GM18861 (cell line): ENCODE measurements around the gene SRSF5.
"Not testable (repeated sequence)": the region's sequence is repeated elsewhere in the genome, so short reads cannot be mapped to it uniquely, and the experiment has no call there.

Experiments
- ATAC-seq: cut with Tn5 transposase; IDR thresholded peaks from one replicate; pipeline ENCODE4 v1.9.1; 2021; ENCODE audit not compliant: unreplicated experiment

The SRSF5 gene

DNA sequence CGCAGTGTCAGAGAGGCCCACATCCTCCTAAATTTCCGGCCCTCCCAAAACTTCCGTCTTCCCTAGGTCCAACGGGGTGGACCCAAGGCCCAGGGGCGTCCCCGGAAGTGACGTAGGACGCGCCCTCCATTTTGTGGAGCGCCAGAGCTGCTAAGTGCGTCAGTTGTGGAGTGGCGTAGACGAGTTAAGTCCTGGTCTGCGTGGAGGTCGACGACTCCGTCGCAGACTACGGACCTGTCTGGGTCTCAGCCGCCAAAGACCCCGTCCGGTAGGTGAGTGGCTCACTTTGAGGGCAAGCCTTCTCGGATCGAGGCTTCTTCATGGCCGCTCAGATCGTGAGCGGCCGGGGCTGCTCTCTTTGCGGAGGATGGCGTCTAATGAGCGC, at the start of gene SRSF5:
Gene SRSF5, plus strand, starts transcription at position 159 of the 385 bp plus-strand sequence. CDS start 1,015 bp downstream, outside the sequence.
- peak; percentile 71 for ATAC-seq

DNA sequence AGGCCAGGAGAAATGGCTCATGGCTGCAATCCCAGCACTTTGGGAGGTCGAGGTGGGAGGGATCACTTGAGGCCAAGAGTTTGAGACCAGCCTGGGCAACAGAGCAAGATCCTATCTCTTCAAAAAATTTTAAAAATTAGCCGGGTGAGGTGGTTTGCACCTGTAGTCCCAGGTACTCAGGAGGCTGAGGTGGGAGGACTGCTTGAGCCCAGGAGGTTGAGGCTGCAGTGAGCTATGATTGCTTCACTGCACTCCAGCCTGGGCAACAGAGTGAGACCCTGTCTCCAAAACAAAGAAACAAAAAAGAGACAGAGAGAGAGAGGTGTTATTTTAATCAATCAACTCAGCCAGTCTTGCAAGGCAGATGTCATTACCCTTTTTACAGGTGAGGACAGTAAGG, 48.3 kb upstream of the SRSF5 start:
- not testable (repeated sequence) for ATAC-seq

DNA sequence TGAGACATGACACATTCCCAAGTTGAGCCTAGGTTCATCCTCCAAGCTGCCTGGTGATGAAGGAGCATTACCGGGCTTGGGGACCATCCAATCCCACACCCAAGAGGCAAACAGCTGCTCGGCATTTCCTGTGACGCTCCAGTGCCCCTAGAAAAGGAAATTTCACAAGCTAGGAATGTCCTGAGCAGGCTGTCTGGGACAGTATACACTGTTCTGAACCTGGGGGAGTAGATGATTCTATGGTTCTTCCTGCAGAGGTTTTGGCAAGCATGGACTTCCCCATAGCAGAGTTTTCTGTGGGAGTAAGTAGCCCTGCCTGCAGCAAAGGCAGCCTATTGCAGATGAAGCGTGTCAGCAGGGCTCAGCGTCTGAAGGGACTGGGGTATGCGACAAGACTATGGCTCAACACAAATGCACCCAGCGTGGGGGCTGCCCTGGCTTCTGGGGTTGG, 47.4 kb upstream of the SRSF5 start:
- ATAC-seq, result no peak

DNA sequence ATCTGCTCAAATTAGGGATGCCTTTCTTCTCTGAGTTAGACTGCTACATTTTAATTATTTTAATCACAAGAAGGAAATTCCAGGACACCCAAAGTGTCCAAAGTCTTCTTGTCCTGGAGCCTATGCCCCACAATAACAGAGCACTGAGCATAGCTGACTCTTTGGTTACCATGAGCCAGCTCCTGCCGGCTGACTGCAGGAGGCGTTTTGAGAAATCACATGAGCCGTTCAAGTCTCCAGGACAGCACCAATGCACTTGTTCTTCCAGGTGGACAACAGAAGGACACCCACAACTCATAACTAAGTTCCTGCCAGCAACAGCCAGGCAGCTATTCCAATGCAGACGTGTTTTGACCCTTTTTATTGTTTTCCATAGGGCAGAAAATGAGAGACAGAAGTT, 46.0 kb upstream of the SRSF5 start:
- no peak for ATAC-seq

DNA sequence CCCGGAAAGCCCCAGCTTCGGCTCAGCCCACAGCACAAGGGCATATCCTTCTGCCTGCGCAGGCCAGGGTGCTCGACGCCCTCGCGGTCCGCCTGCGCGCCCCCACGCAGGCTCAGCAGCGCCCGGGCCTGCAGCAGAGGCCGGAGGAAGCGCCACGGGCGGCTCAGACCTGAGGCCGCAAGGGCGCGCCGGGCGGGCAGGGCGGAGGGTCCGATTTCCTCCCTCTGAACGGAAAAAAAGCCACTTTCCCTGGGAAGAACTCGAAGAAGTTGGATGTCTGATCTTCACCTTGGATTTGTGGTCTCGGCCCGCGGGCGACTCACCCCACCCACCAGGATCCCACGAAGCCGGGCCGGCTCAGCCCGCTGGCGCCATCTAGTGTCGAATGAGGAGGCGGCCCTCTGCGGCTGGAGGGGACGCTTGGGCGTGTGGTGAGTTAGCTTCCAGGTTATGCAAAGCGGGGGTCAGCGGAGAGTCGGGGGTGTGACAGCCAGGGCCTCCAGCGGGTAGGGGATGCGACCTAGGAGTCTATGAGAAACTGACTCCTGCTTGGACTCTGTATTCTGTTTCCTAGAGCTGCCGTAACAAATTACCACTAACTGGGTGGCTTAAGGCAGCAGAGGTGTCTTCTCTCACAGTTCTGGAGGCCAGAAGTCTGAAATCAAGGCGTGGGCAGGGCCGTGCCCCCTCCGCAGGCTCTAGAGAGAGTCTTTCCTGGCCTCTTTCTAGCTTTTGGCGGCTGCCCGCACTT, 40.0 kb upstream of the SRSF5 start:
- ATAC-seq, result peak; percentile 79

DNA sequence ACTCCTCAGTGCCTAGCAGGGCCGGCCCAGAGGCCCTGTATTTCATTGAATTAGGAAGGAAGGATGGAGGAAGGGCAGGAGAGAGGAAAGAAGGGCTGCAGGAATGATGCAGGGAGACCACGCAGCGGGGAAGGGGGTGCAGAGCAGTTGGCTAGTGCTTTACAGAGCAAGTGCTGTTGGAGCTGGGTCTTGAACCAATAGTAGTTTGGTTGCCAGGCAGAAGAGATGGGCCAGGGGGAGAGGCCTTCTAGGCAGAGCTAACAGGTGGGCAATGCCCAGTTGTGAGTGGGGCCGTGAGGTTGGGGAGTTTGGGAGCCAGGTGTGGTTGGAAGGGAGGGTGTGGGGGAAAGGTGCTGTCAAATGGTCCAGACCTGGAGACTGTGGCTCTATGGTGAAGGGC, 39.1 kb upstream of the SRSF5 start:
- no peak for ATAC-seq

DNA sequence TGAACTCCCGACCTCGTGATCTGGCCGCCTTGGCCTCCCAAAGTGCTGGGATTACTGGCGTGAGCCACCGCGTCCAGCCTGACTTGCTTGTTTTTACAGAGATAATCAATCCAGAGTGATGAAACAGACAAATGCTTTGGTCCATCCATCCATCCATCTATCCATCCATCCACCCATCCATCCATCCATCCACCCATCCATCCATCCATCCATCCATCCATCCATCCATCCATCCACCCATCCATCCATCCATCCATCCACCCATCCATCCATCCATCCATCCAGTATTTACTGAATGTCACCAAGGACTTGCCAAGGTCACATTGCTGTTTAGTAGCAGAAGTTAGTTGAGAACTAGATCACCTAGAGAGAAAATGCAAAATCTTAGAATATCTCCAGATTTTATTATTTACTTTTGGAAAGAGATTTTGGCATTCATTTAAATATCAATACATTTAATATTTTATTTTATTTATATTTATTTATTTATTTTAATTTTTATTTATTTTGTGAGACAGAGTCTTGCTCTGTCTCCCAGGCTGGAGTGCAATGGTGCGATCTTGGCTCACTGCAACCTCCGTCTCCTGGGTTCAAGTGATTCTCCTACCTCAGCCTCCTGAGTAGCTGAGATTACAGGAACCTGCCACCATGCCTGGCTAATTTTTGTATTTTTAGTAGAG, 34.9 kb upstream of the SRSF5 start:
- not testable (repeated sequence) for ATAC-seq

DNA sequence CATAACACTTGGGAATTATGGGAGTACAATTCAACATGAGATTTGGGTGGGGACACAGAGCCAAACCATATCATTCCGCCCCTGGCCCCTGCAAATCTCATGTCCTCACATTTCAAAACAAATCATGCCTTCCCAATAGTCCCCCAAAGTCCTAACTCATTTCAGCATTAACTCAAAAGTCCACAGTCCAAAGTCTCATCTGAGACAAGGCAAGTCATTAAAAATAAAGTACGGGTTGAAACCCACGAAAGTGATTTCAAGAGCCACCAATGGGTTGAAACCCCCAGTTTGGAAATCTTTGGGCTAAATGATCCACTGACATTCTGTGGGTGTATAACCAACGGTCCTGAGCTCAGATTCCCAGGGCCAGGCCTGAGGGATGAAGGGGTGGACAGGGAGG, 30.5 kb upstream of the SRSF5 start:
- not testable (repeated sequence) for ATAC-seq

DNA sequence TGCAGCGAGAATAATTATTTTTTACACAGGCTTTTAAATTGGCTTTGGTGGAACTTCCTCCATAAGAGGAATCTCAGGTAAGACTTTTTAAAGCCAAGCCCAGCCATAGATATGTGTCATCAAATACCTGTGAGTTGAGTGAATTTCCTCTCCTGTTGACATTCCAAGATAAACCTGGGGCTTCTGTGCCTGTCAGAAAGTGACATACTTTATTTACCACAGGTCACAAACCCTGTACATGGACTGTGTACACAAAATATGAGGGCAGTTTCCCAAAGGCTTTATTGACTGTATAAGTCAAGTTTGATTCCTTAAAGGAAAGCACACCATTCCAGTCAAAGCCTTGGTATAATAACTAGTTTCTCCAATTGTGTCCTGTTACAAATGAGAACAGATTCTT, 25.9 kb upstream of the SRSF5 start:
- ATAC-seq, result no peak

DNA sequence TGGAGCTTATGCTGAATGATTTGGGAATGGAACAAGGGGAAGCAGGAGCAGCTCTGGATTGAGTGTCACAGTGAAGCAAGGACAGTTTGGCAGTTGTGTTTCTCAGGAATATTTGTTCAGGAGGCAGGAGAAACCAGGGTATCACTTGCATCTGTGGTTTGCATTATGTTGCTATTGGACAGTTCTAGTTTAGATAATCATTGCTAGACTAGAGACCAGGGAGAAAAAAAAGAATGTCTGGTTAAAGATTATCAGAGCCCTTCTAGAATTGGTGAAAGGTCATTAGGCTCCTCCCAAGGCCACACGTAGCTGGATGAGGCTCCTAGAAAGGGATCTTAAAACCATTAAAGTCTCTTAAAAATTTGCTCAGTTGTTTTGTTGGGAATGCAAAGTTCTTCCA, 17.0 kb upstream of the SRSF5 start:
- peak; percentile 68 for ATAC-seq

DNA sequence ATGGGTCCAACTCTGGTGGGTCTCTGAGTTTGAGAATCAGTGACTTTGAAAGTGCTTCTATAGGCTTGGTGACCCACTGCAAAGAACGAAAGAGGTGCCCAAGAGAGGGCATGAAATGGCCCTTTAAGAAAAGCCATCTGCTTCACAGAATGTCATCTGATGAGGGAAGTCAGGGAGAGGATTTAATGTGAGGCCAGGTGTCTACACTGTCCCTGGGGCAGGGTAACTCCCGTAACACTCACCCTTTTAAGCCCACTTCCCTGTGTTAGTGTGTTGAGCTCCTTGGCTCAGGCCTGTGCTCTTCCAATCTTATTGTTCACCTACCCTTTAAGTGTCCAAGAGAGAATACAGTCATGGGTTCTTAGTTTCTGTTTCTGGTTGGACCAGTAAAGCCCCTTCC, 16.4 kb upstream of the SRSF5 start:
- no peak for ATAC-seq

DNA sequence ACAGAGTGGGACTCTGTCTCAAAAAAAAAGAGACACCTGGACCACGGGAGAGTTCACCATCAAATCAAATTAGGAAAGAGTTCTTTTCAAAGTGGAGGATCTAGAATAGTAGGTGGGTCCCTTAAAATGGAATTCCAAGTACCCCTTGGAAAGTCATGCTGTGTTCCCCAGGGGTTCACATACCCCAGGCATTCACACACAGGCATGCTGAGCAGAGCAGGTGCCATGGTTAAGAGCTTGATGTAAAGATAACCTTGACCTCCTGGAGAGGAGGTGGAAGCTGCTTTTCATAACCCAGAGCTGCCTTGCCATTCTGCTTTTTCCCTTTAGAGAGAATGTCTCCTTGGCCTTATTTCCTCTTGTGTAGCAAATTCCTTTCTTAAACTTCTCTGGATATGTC, 14.2 kb upstream of the SRSF5 start:
- no peak for ATAC-seq

DNA sequence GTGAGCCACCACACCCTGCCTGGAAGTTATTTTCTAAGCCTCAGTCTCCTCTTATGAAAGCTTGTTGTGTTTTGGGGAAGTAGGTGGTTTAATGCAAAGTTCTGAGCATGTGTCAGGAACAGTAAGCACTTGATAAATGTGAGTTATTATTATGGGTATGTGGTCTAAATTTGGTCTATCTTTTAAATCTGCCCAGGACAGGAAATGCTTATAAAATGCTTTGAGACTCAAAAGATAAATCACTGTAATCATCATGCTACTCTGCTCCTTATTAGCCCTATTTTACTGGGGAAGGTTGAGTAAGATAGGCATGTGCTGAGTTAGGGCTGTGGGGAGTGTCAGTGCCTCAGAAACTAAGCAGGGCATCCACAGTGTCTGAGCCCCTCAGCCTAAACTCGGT, 13.1 kb upstream of the SRSF5 start:
- no peak for ATAC-seq

DNA sequence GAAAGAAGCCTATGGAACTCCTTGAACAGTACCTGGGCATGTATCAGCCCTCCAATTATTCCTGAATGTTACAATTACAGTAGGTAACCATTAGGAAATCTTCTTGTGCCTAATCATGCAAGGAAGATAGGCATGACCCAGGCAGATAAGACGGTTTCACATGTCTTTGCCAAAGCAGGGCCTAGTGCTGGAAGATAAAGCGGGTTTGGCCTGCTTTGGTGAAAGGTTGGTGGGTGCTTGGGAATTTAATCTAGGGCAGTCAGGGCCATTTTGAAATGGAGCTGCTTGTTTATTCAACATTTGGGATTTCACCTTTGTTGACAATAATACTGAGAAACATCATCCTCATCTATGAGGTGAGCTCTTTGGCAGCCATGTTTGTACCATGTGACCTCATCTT, 12.5 kb upstream of the SRSF5 start:
- ATAC-seq, result no peak

DNA sequence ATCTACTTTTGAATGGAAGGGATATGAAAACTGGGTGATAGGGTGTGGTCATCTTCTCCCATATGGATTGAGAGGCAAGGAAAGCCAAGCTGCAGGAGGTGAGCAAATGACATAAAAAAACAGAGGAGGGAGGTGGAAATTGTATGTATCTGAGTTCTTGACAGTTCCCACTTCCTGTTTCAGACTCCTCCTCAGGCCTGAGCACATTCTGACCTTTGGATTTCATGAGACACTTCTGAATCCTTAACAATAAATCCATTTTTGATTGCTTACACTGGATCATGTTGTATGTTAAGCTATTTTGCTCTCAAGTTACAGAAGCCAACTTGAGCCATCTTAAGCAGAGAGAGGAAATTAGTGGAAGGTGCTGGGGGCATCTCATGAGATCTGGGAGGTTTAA, 11.6 kb upstream of the SRSF5 start:
- no peak for ATAC-seq

DNA sequence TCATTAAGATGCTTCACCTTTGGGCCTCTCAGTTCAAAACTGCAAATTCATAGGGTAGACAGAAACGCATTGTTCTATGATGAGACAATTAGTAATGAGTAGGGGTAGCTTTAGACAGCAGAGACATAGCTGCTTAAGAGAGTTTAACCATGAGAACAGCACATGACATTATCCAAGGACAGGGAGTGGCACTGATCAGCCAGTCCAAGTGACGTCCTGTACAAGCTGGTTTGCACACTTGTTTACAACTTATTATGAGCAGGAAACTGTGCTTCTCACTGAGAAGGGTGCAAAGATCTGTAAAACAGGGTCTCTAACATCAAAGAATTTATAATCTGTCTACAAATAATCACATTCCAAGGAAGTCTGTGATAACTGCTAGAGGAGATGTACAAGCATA, 11.2 kb upstream of the SRSF5 start:
- ATAC-seq, result no peak

DNA sequence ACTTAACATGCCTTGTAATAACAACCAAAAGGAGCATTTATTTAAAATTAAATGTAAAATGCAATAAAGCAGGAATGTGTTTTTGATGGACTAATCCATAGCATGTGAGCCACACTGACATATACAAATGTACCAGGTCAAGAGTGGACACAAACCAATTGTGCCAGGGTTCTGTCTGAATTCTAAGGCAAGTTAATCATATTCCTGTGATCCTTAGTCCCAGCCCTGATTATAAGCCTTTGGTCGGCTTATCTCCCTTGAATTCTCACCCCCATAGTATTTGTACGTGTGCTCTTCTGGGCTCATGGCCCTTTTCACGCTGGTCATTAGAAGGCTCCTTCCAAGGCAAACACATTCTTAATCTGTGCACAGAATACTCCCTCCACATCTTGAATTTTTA, 10.6 kb upstream of the SRSF5 start:
- ATAC-seq, result no peak

DNA sequence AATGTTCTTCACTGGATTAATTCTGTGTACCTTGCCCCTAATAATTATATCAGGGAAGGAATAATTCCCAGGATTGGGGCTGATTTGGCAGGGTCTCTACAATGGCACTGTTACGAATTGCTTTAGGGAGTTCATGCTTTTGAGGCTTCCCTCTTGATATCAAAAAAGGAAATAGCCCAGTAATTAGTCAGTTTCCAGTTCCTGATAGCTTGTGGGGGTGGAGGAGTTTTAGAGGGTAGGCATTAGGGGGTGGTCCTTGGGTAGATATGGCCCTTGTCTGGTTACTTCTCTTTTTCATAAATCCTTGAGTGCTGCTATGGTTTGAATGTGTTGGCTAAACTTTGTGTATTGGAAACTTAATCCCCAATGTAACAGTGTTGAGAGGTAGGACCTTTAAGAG, 6.1 kb upstream of the SRSF5 start:
- no peak for ATAC-seq

DNA sequence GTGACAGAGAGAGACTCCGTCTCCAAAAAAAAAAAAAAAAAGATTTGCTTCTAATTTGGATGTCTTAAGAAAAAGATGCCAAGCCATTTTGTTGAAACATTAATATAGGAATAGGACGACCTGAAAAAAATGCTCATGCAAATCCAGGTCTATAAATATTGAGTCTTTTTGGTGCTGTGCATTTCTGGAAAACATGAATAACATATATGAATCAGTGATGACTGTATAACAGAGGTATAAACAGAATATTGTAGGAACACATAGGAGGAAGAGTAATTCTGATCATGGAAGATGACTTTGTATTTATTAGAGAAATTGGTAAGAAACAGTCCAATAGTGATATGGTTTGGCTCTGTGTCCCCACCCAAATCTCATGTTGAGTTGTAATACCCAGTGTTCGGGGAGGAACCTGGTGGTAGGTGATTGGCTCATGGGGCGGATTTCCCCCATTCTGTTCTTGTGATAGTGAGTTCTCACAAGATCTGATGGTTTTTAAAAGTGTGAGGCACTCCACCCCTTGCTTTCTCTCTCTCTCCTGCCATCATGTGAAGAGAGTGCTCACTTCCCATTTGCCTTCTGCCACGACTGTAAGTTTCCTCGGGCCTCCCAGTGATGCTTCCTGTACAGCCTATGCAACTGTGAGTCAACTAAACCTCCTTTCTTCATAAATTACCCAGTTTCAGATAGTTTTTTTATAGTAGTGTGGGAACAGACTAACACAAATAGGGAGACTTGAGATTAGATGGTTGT, 3.0 kb upstream of the SRSF5 start:
- ATAC-seq, result no peak

DNA sequence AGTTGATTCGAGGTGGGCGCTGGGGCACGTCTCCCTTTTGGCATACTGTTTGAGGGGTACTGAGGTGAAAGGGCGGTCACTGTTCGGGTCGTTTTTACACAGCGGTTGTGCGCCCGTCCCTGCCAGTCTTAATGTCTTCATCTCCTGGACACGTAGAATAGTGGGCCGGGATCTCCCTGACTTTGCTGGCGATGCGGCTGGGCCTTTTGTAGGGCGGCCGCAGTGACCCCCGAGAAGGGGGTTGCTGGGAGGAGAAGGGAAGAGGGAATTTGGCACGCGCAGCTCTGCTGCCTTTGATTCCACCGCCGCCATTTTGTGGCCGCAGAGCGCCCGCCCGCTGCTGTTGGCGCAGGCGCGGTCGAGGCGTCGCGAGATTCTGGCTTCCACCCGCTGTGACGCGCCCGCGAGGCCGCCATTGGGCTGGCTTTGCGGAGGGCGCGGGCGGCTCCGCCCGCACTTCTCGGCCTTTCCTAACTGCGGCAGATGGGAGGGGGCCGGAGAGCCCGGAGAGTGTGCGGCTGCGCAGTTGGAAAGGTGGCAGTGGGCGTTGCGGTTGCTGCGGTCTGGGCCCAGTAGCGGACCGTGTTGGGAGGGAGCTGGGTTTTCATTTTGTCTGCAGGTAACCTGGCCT, 542 bp downstream of the SRSF5 start:
- ATAC-seq, result peak; percentile 69

DNA sequence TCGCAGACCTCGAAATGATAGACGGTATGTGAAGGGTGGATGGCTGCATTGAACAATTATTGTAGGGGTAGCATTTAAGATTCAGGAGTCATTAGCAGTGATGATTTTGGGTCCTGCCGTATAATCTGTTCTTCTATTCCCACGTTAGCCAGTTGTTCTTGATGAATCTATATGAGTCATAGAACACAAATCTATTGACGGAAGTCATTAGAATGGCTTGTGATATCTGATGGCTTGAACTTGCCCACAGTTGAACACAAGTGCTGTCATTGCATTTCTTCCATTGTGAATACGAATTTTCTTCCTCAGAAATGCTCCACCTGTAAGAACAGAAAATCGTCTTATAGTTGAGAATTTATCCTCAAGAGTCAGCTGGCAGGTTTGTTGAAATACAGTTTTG, 1.9 kb downstream of the SRSF5 start:
- no peak for ATAC-seq
